SK-N-SH treated with all-trans-retinoic acid at 6 μM for 48 hours (cell line): ENCODE results near the gene PPP3CA.

Experiments
- CSDC2 ChIP-seq: fragments of 250-450 bp; sonication (Bioruptor Pico); IDR thresholded peaks from 2 replicates; pipeline ENCODE4 v1.5.0; 2020; ENCODE audit warnings: mild to moderate bottlenecking, moderate library complexity
- CSRNP3 ChIP-seq: fragments of 250-450 bp; sonication (Bioruptor Pico); IDR thresholded peaks from 2 replicates; pipeline ENCODE4 v1.5.1; 2021; ENCODE audit warnings: mild to moderate bottlenecking, moderate library complexity
- ESRRG ChIP-seq: fragments of 250-450 bp; sonication (Bioruptor Pico); IDR thresholded peaks from 2 replicates; pipeline ENCODE4 v1.6.1; 2021; ENCODE audit warnings: mild to moderate bottlenecking
- GLIS3 ChIP-seq: fragments of 250-450 bp; sonication (Bioruptor Pico); IDR thresholded peaks from 2 replicates; pipeline ENCODE4 v1.5.0; 2020; ENCODE audit warnings: mild to moderate bottlenecking, moderate library complexity
- PATZ1 ChIP-seq: fragments of 250-450 bp; sonication (Bioruptor Pico); IDR thresholded peaks from 2 replicates; pipeline ENCODE4 v1.8.0; 2020; ENCODE audit warnings: mild to moderate bottlenecking, moderate library complexity, borderline replicate concordance
- RARB ChIP-seq: fragments of 250-450 bp; sonication (Bioruptor Pico); IDR thresholded peaks from 2 replicates; pipeline ENCODE4 v1.8.0; 2021; ENCODE audit warnings: mild to moderate bottlenecking, moderate library complexity
- TSHZ2 ChIP-seq: fragments of 250-450 bp; sonication (Bioruptor Pico); IDR thresholded peaks from 2 replicates; pipeline ENCODE4 v1.5.0; 2020; ENCODE audit warnings: mild to moderate bottlenecking, moderate library complexity
- ZC3H10 ChIP-seq: fragments of 250-450 bp; sonication (Bioruptor Pico); IDR thresholded peaks from 2 replicates; pipeline ENCODE4 v1.5.1; 2021; ENCODE audit warnings: mild to moderate bottlenecking, moderate library complexity
- ZFP3 ChIP-seq: fragments of 250-450 bp; sonication (Bioruptor Pico); IDR thresholded peaks from 2 replicates; pipeline ENCODE4 v1.5.0; 2020; ENCODE audit warnings: mild to moderate bottlenecking, moderate library complexity
- ZNF8 ChIP-seq: fragments of 450-650 bp; formaldehyde crosslinking; IDR thresholded peaks from 2 replicates; pipeline ENCODE4 v1.5.0; 2020; ENCODE audit warnings: mild to moderate bottlenecking, moderate library complexity
- TF ChIP-seq, protein P1 (sequence below): fragments of 250-450 bp; sonication (Bioruptor Pico); IDR thresholded peaks from 2 replicates; pipeline ENCODE4 v1.5.1; 2020; ENCODE audit warnings: low read depth, mild to moderate bottlenecking, moderate library complexity

DNA sequence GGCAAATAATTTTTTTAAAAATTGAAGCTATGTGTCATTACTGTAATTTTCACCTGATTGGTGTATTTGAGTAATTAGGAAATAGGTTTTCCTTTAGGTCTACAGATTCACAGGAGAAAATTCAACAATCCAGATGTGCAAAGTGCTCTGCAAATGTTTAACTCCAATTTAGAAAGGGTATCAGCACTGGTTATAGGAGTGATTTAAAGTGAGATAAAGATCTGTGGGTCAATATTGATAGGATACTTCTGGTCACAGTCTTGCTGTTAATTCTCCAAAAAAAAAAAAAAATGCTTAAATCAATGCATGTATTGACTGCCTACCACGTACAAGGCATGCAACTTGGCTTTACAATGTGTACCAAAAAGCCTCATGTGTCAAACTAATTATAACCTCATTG lies 271.3 kb downstream of the PPP3CA start:
- TF ChIP-seq ZNF8 (CRISPR knock-in tag): no peak
- TF ChIP-seq ZFP3: no peak
- no peak for TF ChIP-seq CSRNP3
- no peak for TF ChIP-seq PATZ1 (CRISPR knock-in tag)
- TF ChIP-seq ESRRG: no peak
- no peak for TF ChIP-seq CSDC2 (CRISPR knock-in tag)
- TF ChIP-seq ZC3H10 (CRISPR knock-in tag): no peak
- TF ChIP-seq TSHZ2 (CRISPR knock-in tag): no peak
- TF ChIP-seq, protein P1, sequence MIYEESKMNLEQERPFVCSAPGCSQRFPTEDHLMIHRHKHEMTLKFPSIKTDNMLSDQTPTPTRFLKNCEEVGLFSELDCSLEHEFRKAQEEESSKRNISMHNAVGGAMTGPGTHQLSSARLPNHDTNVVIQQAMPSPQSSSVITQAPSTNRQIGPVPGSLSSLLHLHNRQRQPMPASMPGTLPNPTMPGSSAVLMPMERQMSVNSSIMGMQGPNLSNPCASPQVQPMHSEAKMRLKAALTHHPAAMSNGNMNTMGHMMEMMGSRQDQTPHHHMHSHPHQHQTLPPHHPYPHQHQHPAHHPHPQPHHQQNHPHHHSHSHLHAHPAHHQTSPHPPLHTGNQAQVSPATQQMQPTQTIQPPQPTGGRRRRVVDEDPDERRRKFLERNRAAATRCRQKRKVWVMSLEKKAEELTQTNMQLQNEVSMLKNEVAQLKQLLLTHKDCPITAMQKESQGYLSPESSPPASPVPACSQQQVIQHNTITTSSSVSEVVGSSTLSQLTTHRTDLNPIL (CRISPR knock-in tag): no peak
- no peak for TF ChIP-seq RARB (CRISPR knock-in tag)
- no peak for TF ChIP-seq GLIS3 (CRISPR knock-in tag)
